OCI-LY7 (cell line): ENCODE results near the gene NDUFS8. TPM values are rescaled to one million over a fixed set of nuclear protein-coding genes. Genes with fewer than 3 reads are reported as not detected.

Experiments used
- BruUV-seq: library from RNA; stranded (reverse); fragments of 400-500 nt; replicated peaks from 2 replicates; lab custom pipeline; 2021; lab: Mats Ljungman, UMichigan
- CTCF ChIA-PET: fragments of 300-600 bp; sonication (Branson Sonifier 250); formaldehyde crosslinking; loops from one replicate; lab custom pipeline; 2022; ENCODE audit warnings: antibody characterized with exemption; ENCODE audit not compliant: unreplicated experiment; lab: Charles Lee
- POLR2A ChIA-PET: fragments of 300-600 bp; sonication (Branson Sonifier 250); formaldehyde crosslinking; loops from one replicate; lab custom pipeline; 2022; ENCODE audit warnings: antibody characterized with exemption; lab: Charles Lee
- DNase-seq: peaks from one replicate; pipeline ENCODE4 v3.0.0-alpha.2; 2015; ENCODE audit warnings: low spot score
- H2AFZ ChIP-seq: fragments of 200-600 bp; sonication (generic), shearing (Covaris generic); 2 replicates; pipeline ENCODE4 v1.6.1; 2014; ENCODE audit warnings: mild to moderate bottlenecking, antibody characterized with exemption, low read length, moderate library complexity
- H3K27ac ChIP-seq: fragments of 200-600 bp; sonication (generic); 2 replicates; pipeline ENCODE4 v1.5.1; 2014; ENCODE audit warnings: mixed run types, low read depth, mild to moderate bottlenecking, moderate library complexity, low read length, inconsistent platforms; ENCODE audit not compliant: poor library complexity, severe bottlenecking
- H3K36me3 ChIP-seq: fragments of 200-600 bp; sonication (generic); 2 replicates; pipeline ENCODE4 v1.6.1; 2014; ENCODE audit warnings: mild to moderate bottlenecking, antibody characterized with exemption, low read length, moderate library complexity, mixed read lengths; ENCODE audit not compliant: insufficient read depth
- H3K4me1 ChIP-seq: fragments of 200-600 bp; sonication (generic); 2 replicates; pipeline ENCODE4 v1.5.1; 2014; ENCODE audit warnings: mild to moderate bottlenecking, low read length; ENCODE audit not compliant: insufficient read depth, poor library complexity, severe bottlenecking
- H3K4me2 ChIP-seq: fragments of 200-600 bp; sonication (generic); 2 replicates; pipeline ENCODE4 v1.6.1; 2014; ENCODE audit warnings: mild to moderate bottlenecking, low read length
- H3K4me3 ChIP-seq: fragments of 200-600 bp; sonication (generic); 2 replicates; pipeline ENCODE4 v1.5.1; 2014; ENCODE audit warnings: mild to moderate bottlenecking, low read depth, low read length; ENCODE audit not compliant: poor library complexity, severe bottlenecking
- H3K79me2 ChIP-seq: fragments of 200-600 bp; sonication (generic); 2 replicates; pipeline ENCODE4 v1.6.1; 2016; ENCODE audit warnings: low read depth, mild to moderate bottlenecking, low read length, moderate library complexity, mixed read lengths; ENCODE audit not compliant: insufficient read depth
- H3K9me2 ChIP-seq: fragments of 200-600 bp; sonication (generic); 2 replicates; pipeline ENCODE4 v1.6.1; 2016; ENCODE audit warnings: mild to moderate bottlenecking, low read length, mixed read lengths; ENCODE audit not compliant: insufficient read depth
- H3K9me3 ChIP-seq: fragments of 200-600 bp; sonication (generic); 2 replicates; pipeline ENCODE4 v1.6.1; 2014; ENCODE audit warnings: mild to moderate bottlenecking, mixed run types, low read length, mixed read lengths
- H4K20me1 ChIP-seq: fragments of 200-600 bp; sonication (generic); 2 replicates; pipeline ENCODE4 v1.6.1; 2014; ENCODE audit warnings: mild to moderate bottlenecking, antibody characterized with exemption, low read length, moderate library complexity, mixed read lengths; ENCODE audit not compliant: insufficient read depth
- EZH2phosphoT487 ChIP-seq: fragments of 200-600 bp; sonication (generic); IDR thresholded peaks from 2 replicates; pipeline ENCODE4 v1.6.1; 2018; ENCODE audit warnings: low read depth, borderline replicate concordance, mild to moderate bottlenecking, mixed run types, antibody characterized with exemption, low read length, moderate library complexity, mixed read lengths
- intact Hi-C: fragments of 100-400 bp; cut with micrococcal nuclease; formaldehyde crosslinking; loops from one replicate; pipeline ENCODE4 v1.10.0; 2022; ENCODE audit not compliant: unreplicated experiment
- total RNA-seq, 2 experiments: library from RNA; depleted of rRNA in 1 of 2; stranded (reverse); fragments of >200 nt in 1 of 2; shearing (Covaris generic) in 1 of 2; gene quantifications; 2 replicates each; pipeline ENCODE4 v1.2.3, GENCODE V29; 2014 to 2022
- TF ChIP-seq, protein P1 (sequence below): fragments of 200-600 bp; sonication (generic); conservative IDR thresholded peaks from 2 replicates; pipeline ENCODE4 v1.5.1; 2014; ENCODE audit warnings: mild to moderate bottlenecking, antibody characterized with exemption, low read length, moderate library complexity, mixed read lengths

Gene NDUFS8
- total RNA-seq, 2 experiments from 2014 or later: 126 to 173 TPM

GRCh38 chr11:68040101-68040956 lies 9.8 kb downstream of the NDUFS8 start:
- peak overlapping the region; percentile 79 for H3K27ac ChIP-seq
- peaks cover 44% of the 10 kb centered on the region for H3K36me3 ChIP-seq
- peak; percentile 84 for DNase-seq
- H3K9me2 ChIP-seq: no peaks in the 10 kb centered on the region
- peak overlapping the region; percentile 97 for H3K4me2 ChIP-seq
- CTCF ChIA-PET: no interaction called here
- intact Hi-C loops: loop anchor here (1.0 to 2.0 kb wide), 2 partner anchors 31 to 38 kb away; no protein-coding TSS in a partner anchor
- peaks cover 30% of the 10 kb centered on the region for H3K4me1 ChIP-seq
- TF ChIP-seq EZH2phosphoT487: no peak
- TF ChIP-seq, protein P1, sequence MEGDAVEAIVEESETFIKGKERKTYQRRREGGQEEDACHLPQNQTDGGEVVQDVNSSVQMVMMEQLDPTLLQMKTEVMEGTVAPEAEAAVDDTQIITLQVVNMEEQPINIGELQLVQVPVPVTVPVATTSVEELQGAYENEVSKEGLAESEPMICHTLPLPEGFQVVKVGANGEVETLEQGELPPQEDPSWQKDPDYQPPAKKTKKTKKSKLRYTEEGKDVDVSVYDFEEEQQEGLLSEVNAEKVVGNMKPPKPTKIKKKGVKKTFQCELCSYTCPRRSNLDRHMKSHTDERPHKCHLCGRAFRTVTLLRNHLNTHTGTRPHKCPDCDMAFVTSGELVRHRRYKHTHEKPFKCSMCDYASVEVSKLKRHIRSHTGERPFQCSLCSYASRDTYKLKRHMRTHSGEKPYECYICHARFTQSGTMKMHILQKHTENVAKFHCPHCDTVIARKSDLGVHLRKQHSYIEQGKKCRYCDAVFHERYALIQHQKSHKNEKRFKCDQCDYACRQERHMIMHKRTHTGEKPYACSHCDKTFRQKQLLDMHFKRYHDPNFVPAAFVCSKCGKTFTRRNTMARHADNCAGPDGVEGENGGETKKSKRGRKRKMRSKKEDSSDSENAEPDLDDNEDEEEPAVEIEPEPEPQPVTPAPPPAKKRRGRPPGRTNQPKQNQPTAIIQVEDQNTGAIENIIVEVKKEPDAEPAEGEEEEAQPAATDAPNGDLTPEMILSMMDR: no peak
- peak overlapping the region; percentile 79 for H3K4me3 ChIP-seq
- POLR2A ChIA-PET: interaction anchor here (1.1 to 1.5 kb wide), 3 partner anchors 8 to 78 kb away, joined by 3 to 5 read pairs (median 3); partner anchors contain the start of gene NDUFS8
- no peaks in the 10 kb centered on the region for H3K9me3 ChIP-seq
- no peaks in the 10 kb centered on the region for H4K20me1 ChIP-seq
- BruUV-seq: no TSS peak
- H2AFZ ChIP-seq: peak overlapping the region; percentile 39
- peaks cover 21% of the 10 kb centered on the region; the same call in 1 of the 2 replicates for H3K79me2 ChIP-seq

- H4K20me1 ChIP-seq: no peaks in the 10 kb centered on the region
- peak overlapping the region; percentile 79 for H3K27ac ChIP-seq
- TF ChIP-seq, protein P1: no peak
- no peak for TF ChIP-seq EZH2phosphoT487
- H3K36me3 ChIP-seq: peaks cover 50% of the 10 kb centered on the region
- peaks cover 21% of the 10 kb centered on the region; the same call in 1 of the 2 replicates for H3K79me2 ChIP-seq
- intact Hi-C loops: loop anchor here (1.0 to 2.0 kb wide), 2 partner anchors 32 to 38 kb away; no protein-coding TSS in a partner anchor
- H3K4me2 ChIP-seq: peak overlapping the region; percentile 97
- H3K9me3 ChIP-seq: no peaks in the 10 kb centered on the region
- peak overlapping the region; percentile 39; the same call in 1 of the 2 replicates for H2AFZ ChIP-seq
- no TSS peak for BruUV-seq
- ChIA-PET CTCF (no interaction called here), POLR2A (interaction anchor here (1.1 to 1.5 kb wide), 3 partner anchors 9 to 77 kb away, joined by 3 to 5 read pairs (median 3); partner anchors contain the start of gene NDUFS8)
- H3K4me3 ChIP-seq: peak overlapping the region; percentile 79
- no peak for DNase-seq
- H3K4me1 ChIP-seq: peaks cover 30% of the 10 kb centered on the region
- H3K9me2 ChIP-seq: no peaks in the 10 kb centered on the region
These were observed 10.6 kb downstream of the NDUFS8 start for GRCh38 chr11:68040957-68041591.
